ENCODE results near the gene ZNF239.
"Not testable (repeated sequence)": the region's sequence is repeated elsewhere in the genome, so short reads cannot be mapped to it uniquely, and the experiment has no call there.

The ZNF239 gene
- 1.3 to 3.5 (median 2.4) reads per million in 4 donors for total RNA-seq

DNA sequence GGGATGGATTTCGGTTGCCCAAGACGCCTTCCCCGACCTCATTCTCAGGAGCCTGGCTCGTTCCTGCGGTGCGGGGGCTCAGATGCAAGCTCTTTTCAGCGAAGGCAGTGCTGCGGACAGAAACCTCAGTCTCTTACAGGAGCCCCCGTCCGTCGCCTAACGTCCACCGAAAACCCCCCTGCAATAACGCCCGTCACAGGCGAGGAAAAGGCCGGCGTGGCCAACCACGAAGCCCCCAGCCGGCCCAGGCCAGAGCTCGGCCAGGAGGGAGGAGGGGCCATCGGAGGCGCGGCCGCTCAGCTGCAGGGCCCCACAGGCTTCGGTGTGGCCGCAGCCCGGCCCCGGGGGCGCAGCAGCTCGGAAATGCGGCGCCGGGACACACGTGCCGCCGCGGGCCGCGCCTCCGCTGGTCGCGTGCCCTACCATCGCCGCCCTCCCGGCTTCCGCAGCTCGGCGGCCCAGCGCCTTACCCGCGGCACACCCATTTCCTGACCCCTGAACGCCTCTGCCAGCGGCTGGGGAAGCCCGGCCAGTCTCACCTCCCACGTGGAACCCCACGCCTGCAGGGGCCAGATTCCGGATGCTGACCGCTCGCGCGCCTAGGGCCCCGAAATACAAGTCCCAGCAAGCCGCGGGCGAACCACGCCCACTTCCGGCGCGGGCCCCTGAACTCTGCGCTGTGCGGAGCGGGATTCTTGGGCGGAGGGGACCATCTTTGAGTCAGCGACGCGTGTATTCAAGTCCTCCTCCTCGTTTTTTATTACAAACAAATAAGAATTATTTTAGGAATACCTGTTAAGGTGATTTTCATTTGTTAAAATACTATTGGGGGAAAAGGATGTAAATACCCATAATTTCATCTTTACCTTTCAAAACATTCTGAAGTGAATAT, at the start of gene ZNF239:
TSS of gene ZNF239 (minus strand) at position 616 of the 892 bp plus-strand sequence. CDS start 16,537 bp downstream, outside the sequence.
- peak; percentile 65 to 77 (median 73) for DNase-seq

DNA sequence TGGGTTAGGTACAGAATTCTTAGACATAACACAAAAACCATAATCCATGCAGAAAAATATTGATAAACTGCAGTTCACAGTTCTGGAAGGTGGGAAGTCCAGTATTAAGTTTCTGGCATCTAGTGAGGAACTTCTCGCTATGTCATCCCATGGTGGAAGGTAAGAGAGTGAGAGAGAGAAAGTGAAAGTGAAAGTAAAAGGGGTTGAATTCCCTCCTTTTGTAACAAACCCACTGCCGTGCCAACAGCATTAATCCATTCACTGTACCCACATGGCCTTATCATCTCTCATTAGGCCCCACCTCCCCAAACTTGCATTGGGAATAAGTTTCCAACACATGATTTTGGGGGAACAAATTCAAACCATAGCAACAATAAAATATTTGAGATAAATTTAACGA, 48.9 kb upstream of the ZNF239 start:
- DNase-seq = no peak

DNA sequence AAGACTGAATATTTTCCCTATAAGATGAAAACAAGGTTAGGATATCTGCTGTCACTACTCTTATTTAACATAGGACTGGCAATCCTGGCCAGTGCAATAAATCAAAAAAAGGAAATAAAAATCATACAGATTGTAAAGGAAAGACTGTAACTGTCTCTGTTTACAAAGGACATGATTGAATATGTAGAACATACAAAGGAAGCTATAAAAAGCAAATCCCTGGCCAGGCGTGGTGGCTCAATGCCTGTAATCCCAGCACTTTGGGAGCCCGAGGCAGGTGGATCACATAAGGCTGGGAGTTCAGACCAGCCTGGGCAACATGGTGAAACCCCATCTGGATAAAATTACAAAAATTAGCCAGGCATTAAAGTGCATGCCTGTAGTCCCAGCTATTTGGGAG, 47.6 kb upstream of the ZNF239 start:
- no peak for DNase-seq

DNA sequence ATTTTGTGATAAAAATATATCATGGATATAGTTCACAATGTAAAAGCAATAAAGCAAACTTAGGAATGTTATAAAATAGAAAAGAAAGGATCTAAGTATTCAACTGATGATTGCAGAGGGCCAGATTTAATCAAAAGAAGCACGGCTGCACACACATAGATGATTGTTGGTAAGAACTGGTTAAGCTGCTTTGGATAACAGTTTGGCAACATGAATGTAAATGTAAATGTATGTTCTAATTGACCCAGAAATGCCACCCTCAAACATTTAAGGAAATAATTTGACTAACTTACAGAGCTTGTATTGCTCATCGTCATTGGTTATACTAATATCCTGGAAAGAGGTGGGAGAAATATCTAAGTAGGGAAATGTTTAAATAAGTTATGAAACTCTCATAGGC, 45.0 kb upstream of the ZNF239 start:
- DNase-seq = no peak

DNA sequence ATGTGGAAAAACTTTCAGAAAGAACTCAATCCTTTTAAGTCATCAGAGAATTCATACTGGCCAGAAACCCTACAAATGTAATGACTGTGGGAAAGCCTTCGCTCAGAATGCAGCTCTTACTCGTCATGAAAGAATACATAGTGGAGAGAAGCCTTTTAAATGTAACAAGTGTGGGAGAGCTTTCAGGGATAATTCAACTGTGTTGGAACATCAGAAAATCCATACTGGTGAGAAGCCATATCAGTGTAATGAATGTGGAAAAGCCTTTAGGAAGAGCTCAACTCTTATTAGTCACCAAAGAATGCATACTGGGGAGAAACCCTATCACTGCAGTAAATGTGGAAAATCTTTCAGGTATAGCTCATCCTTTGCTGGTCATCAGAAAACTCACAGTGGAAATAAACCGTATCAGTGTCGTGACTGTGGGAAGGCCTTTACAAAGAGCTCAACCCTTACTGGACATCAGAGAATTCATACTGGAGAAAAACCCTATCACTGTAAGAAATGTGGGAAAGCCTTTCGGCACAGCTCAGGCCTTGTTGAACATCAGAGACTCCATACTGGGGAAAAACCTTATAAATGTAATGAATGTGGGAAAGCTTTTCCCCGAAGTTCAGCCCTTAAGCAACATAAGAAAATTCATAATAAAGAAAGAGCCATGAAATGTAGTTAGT, 42.4 kb upstream of the ZNF239 start:
- DNase-seq = no peak

DNA sequence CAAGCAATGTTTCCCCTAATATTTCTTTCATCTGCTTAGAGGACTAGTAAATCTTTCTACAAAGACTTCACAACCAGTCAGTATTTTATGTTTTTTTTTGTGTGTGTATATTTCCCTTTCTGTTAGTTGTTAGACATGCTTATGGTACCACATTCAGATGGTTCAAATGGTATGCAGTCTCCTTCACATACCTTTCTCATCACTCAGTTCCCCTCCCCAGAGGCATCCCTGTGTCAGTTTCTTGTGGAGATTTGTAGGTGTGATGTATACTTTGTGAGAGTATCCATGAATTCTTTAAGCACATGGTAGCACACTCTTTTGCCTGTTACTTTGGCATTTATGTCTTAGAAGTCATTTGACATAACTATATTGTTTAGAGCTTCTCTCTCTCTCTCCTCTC, 36.2 kb upstream of the ZNF239 start:
- DNase-seq = no peak

DNA sequence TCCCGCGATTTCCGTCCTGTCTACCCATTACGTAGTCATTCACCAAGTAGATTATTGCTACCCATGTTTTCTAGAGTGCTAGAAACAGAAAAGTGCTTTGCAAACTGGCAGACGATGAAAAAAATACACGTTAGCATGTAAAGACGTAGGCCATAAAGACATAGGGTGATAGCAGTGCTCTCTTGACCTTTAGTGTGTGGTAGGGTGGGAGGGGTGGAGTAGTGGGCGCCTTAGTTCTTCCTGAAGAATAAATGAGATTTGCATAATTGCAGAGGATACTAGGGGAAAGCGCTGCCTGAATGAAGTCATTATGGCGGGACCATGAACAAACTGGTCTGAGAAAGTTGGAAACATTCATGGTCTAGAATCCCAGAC, 32.8 kb upstream of the ZNF239 start:
- no peak for DNase-seq

DNA sequence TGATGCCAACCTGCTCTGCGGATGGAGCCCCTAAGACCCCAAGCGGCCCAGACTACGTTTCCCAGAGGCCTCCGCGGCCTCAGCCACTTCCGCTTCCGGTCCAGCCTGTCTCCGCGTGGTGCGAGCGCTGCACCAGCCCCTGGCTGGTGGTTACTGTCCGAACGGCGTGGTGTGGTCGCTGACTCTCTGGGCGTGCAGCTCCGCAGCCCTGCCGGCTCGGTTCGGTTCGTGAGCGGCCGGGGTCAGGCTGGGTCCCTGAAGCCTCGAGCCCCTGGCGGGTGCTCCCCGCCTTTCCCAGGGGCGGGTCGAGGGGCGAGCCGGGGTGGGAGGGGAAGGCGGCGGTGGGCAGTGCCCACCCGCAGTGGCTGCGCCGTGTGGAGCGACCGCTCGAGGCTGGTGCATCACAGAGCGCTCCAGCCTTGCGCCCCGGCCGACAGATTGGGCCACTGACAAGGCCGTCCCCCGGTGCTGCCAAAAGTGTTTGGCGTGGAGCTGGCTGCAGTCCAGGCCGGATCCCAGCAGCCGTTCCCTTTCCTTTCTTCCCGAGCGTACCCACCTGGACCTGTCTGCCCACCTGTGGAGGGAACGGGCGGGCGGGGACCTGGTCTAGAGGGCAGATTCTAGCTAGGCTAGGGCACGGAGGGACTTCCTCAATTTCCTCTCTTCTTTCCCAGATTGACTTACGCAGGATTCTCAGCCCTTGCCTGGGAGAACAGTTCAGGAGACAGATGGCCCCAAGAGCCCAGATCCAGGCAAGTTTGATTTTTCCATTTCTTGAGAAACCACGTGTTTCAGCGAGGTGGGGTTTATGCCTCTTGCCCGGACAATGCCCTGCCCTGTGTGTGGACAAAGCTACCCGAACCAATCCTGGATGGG, 32.1 kb upstream of the ZNF239 start, which contains the start of gene ZNF485:
TSS of gene ZNF485 (plus strand) at position 116 of the 876 bp plus-strand sequence. CDS start at position 729, 613 bp downstream.
- peak; percentile 22 to 49 (median 47) for DNase-seq

DNA sequence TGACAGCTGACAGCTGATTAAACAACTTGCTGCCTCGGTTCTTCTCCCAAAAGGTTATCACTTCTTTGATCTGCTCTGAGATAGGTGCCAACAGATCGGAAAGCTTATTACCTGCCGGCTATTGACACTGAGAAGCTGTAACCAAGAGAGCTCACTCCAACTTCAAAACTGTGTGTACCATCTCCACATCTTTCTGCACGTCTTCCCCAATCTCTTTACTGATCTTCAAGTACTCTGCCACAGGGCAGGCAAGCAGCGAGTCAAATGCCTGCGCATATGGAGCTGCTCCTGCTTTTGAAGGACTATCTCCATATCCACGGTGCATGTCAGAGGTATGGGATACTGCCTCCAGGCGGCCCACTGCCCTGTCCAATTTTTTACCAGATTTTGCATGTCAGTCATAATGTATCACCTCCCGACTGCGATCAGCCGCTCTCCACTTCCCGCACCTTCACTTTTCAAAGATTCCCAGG, 31.5 kb upstream of the ZNF239 start:
- DNase-seq = no peak

DNA sequence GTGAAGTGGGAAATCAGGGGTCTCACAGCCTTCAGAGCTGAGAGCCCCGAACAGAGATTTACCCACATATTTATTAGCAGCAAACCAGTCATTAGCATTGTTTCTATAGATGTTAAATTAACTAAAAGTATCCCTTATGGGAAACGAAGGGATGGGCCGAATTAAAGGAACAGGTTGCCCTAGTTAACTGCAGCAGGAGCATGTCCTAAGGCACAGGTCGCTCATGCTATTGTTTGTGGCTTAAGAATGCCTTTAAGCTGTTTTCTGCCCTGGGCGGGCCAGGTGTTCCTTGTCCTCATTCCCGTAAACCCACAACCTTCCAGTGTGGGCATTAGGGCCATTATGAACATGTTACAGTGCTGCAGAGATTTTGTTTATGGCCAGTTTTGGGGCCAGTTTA, 27.2 kb upstream of the ZNF239 start:
- not testable (repeated sequence) for DNase-seq

DNA sequence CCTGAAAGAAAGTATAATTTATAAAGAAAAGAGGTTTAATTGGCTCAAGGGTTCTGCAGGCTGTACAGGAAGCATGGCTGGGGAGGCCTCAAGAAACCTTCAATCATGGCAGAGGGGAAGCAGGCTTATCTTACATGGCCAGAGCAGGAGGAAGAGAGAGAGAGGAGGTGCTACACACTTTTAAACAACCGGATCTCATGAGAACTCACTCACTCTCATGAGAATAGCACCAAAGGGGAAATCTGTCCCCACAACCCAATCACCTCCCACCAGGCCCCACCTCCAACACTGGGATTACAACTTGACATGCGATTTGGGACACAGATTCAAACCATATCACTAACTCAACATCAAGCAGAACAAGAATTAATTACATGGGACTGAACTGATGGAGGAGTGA, 24.9 kb upstream of the ZNF239 start:
- DNase-seq = no peak

DNA sequence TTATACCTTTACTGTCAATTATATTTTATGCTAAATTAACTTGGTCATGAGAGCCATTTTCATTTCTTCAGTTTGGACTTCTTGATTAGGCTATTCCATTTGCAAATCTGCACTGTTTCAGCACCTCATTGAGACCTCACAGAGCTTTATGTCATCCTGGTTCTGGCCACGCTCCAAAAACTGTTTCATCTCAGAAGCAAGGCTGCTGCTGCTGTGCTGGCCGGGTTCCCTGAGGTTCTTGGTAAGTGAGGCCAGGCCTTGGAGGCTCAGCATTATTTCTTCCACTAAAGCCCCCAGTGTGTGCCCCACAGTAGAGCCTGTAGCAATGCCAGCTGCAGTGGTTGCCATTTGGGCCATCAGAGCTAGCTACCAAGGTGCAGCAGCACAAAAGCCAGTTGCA, 24.0 kb upstream of the ZNF239 start:
- DNase-seq = no peak

DNA sequence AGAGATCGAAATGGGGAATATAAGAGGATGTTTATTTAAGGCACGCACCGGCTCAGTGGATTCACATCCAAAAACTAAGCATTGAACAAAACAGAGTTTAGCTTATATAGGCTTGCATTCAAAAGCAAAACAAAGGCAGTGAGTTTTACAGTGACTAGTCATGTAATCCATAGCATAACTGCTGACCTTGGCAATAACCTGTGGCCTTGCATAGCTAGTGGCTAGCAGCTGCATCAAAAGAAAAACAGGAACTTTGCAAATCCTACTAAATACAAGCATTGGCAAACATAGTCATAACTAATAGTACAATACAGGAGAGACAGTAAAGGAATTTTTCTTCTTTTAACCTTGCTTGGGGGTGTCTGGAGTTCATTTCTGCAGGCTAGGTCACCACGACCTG, 22.1 kb upstream of the ZNF239 start:
- no peak for DNase-seq

DNA sequence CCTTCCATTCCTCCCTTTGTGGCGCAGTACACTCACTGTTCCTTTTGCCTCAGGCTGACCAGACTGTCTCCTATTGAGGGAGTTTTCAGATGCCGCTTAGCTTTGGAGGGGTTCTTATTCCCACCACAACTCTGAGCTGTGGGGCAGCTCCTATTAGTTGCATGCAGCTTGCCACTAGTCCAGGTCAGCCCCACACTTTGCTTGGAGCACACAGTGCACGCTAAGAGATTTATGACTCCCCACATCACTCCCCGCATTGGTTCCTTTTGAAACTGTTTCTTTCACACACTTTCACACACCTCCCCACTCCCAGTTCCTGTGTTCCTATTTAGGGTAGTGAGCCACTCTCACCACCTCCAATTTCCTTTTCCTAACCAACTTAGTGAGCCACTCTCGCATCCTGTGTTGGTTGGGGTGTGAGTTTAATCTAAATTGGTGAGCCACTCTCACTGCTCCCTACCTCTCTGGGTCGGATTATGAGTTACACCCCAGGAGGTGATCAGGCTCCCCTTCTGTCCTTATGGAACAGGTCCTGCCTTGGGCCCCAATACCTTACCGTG, 21.4 kb upstream of the ZNF239 start:
- DNase-seq = peak in 1 of 5 donors; percentile 29

DNA sequence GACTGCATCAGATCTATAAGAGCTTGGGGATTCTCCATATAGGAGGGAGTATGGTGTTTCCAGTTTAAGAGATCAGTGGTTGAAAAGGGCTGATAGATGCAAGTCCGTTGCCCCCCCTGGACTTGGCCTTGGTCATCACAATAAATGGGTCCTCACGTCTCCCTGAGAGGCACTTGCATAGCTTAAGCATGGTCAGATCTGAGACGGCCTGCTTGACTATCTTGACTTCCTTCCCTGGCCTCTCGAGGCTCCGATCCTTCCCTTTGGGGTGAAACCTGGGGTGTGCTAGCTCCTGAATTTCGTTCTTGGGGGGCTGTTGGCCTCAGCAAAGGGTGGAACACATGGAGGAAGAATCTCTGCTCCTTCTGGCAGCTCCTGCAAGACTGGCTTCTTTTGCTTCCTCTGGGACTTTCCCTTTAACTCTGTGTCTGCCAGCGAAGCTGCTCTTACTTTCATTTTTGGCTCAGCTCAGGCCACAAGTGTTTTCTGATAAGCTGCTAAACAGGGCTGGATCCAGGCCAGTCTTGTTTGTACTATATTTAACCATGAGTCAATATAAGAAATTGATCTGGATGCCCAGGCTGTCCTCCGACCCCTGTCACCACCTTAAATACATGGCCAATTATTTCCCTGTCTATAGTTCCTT, 20.7 kb upstream of the ZNF239 start:
- peak in 2 of 5 donors; percentile 19 to 47 for DNase-seq

DNA sequence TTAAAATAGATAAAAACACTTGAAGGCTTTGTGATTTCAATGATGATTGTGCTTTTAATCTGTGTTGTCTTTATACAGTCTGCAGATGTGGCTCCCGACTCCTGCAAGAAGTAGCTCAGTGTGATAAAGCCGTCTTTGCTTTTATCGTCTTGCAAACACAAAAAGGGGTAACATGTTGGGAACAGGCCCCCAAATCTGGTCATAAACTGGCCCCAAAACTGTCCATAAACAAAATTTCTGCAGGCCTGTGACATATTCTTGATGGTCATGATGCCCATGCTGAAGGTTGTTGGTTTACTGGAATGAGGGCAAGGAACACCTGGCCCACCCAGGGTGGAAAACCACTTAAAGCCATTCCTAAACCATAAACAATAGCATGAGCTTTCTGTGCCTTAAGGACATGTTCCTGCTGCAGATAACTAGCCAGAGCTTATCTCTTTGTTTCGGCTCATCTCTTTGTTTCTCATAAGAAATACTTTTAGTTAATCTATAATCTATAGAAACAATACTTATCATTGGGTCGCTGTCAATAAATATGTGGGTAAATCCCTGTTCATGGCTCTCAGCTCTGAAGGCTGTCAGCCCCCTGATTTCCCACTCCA, 17.0 kb upstream of the ZNF239 start:
- DNase-seq = no peak

DNA sequence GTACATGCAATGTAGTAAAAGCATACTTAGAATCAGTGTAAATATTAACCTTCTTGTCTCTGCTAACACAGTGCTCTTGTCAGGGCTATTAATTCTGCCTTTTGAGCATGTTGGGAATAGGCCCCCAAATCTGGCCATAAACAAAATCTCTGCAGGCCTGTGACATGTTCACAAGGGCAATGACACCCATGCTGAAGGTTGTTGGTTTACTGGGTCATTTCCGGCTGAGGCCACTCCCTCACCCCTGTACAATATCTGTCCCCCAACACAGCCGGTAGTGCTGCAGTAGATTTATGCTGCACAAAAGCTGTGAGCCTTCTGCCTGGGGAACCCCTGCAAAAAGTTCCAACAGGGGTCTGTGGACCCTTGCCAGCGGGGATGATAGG, 12.3 kb upstream of the ZNF239 start:
- DNase-seq = not testable (repeated sequence)

DNA sequence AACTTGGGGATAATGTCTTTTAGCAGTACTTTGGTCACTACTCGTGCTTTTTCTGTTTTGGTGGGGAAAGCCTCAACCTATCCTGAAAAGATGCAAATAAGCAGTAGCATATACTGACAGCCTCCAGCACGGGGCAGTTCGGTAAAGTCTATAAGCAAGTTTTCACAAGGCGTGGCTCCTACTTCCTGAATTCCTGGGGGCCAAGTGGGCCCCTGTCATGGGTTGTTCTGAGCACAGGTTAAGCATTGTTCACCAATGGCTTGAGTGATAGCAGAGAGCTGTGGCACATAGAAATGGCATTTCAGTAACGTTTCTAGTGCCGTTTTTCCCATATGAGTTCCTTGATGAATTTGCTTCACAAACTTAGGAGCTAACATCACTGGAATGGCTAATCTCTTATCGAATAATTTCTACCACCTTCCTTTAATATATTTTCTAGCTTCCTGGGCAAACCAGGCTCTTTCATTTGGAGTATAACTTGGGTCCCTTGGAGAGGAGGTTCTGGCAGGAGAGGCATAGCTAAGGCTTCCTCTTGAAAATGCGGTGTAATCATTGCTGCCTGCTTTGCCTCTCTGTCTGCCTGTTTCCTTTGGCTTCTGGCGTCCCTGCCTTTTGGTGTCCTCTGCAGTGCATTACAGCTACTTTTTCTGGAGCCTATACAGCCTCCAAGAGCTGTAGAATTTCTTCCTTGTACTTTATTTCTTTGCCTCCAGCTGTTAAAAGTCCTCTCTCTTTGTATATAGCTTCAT, 11.7 kb upstream of the ZNF239 start:
- DNase-seq = no peak

DNA sequence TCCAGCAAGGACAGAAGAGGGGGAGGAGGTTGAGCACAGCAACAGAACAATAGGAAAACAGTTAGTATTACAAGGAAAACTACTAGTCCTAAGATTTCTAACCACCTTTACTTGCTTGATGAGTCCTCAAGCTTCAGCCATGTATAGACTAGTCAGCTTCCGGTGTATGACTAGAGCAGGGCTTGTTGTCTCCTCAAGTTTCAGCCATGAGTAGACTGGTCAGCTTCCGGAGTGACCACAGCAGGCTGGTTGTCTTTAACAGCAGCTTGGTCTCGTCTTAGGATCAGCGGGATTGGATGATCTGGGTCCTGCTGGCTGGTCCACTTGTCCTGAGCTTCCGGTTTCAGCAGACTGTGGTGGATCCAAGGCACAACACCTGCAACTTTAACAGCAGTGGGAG, 10.6 kb upstream of the ZNF239 start:
- no peak for DNase-seq

DNA sequence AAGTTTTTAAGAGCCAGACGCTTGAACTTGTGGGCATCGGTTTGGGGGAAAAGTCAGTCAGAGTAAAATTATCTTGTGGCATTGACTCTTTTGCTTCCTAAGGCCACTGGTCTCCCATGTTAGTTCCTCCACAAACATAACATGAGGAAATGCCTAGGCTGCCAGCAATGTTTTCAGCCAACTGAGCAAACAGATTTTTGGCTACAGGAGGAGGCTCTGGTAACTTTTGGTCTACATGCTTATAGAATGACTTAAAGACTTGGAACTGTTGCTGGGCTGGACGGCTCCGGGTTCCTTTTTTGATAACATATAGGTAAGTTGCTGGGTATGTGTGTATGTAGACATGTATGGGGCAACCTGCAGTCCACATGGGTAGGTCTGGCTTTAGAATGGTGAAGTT, 9.6 kb upstream of the ZNF239 start:
- DNase-seq = no peak

DNA sequence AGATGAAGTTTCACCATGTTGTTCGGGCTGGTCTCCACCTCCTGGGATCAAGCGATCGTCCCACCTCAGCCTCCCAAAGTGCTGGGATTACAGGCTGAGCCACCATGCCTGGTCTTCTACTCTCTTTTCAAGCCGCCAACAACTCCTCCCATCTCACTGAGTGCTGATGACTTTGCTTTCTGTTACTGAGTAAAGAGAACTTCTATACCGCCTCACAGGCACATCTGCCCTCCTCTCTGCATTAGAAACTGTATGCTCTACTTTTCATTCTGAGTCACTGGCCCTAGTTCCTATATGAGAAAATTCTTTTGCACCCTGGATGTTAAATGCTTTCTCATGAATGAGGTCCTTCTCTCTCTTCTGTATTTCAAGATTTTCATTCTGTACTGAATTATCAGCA, 2.2 kb upstream of the ZNF239 start:
- DNase-seq = peak in 1 of 5 donors; percentile 21

Data from T-helper 1 cell (primary cell).